Measurements from ENCODE around the gene HELZ. TPM values are rescaled to one million over a fixed set of nuclear protein-coding genes. Genes with fewer than 3 reads are reported as not detected.

The HELZ gene
- total and polyA plus RNA-seq, 2 of the 8 experiments (the other 6 are each of a cell fraction or from before 2014, with no cell fraction given): 10.0 to 48.7 TPM

DNA sequence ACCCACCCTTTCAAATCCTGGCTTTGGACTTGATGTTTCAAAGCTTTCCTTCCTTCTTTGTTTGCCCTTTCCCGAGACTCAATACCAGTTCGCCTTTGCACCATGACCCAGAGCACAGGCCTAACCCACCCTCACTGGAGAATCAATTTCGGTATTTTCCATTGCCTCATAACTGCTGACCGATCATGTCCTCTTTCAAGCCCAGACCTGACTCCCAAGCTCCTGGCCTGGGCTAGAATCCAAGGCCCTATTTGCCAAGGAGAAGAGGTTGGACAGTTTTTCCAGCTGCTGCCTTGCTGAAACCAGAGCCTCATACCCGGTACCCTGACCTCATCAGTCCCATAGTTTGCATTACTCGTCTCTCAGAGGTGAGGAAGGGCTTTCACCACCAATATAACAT lies 35.3 kb upstream of the HELZ start:
- Histone ChIP-seq H3K4me2 (ENCODE audit: insufficient read depth in 1 of 2, low read depth in 2 of 2, low read length in 2 of 2) (no peak overlapping the region), H3K79me1 (ENCODE audit: low read depth, low read length) (no peaks in the 10 kb centered on the region), H3K14ac (ENCODE audit: insufficient read length) (no peak overlapping the region), H3K36me3 (ENCODE audit: control insufficient read depth in 2 of 4, insufficient read depth in 4 of 4, low read length in 3 of 4) (no peaks in the 10 kb centered on the region), H3K23ac (ENCODE audit: insufficient read length) (no peak overlapping the region), H3K9me3 (ENCODE audit: insufficient read depth in 2 of 2, low read depth in 1 of 2, low read length in 1 of 2) (no peaks in the 10 kb centered on the region), H2BK15ac (ENCODE audit: low read length) (no peak overlapping the region), H3K27me3 (replicated peaks in 1 of 4; ENCODE audit: control insufficient read depth in 3 of 4, extremely low read depth in 1 of 4, insufficient read depth in 3 of 4, low read length in 3 of 4) (no peaks in the 10 kb centered on the region), H4K20me1 (replicated peaks in 1 of 2; ENCODE audit: control insufficient read depth in 1 of 2, insufficient read depth in 2 of 2, low read length in 2 of 2) (no peaks in the 10 kb centered on the region), H3K4ac (replicated peaks; ENCODE audit: insufficient read length, low read depth, low read length) (no peak overlapping the region), H3K9ac (replicated peaks in 1 of 4; ENCODE audit: extremely low read depth in 1 of 4, low read depth in 3 of 4, low read length in 3 of 4) (no peak overlapping the region), H3K56ac (replicated peaks; ENCODE audit: insufficient read length, low read depth, low read length) (no peak overlapping the region), H3K27ac (ENCODE audit: low read depth, low read length) (no peak overlapping the region), H3K23me2 (ENCODE audit: low read depth, low read length) (no peaks in the 10 kb centered on the region), H2BK120ac (replicated peaks; ENCODE audit: low read depth, low read length) (no peak overlapping the region), H3K18ac (ENCODE audit: extremely low read depth, low read length) (no peak overlapping the region), H2BK20ac (ENCODE audit: low read length) (0 out of 2 replicates have a peak overlapping the region, but pooled peaks have one; percentile 63), H4K91ac (replicated peaks; ENCODE audit: insufficient read length, low read length) (peak overlapping the region; percentile 49), H2BK12ac (ENCODE audit: low read depth, low read length) (no peak overlapping the region), H2AFZ (ENCODE audit: low read length) (peak overlapping the region; percentile 71), H3K4me3 (ENCODE audit: extremely low read depth in 1 of 4, insufficient read depth in 2 of 4, low read depth in 3 of 4, low read length in 4 of 4) (no peak overlapping the region), H4K8ac (ENCODE audit: extremely low read depth, insufficient read depth, low read length) (peak overlapping the region; percentile 57; the same call in 1 of the 2 replicates), H2BK5ac (ENCODE audit: low read depth, low read length) (no peak overlapping the region), H2AK5ac (ENCODE audit: low read depth, low read length) (no peak overlapping the region), H3K4me1 (replicated peaks in 1 of 4; ENCODE audit: control insufficient read depth in 3 of 4, insufficient read depth in 4 of 4, low read length in 3 of 4) (peaks cover 2 to 13% (median 4%) of the 10 kb centered on the region in 4 experiments; a peak in 3 of 7 replicates), H3K79me2 (ENCODE audit: control insufficient read depth in 1 of 2, insufficient read depth in 2 of 2, low read length in 2 of 2) (no peaks in the 10 kb centered on the region), H4K5ac (ENCODE audit: insufficient read length, low read depth, low read length) (no peak overlapping the region)
- ChIA-PET CTCF (ENCODE audit: partially characterized antibody) (interaction anchor here (0.5 to 23.4 kb wide), 8 partner anchors 4 to 787 kb away, joined by 3 to 253 read pairs (median 3); no protein-coding TSS in a partner anchor), POLR2A (ENCODE audit: partially characterized antibody) (interaction anchor here (0.6 kb wide), 1 partner anchor 9 kb away, joined by 4 read pairs; no protein-coding TSS in a partner anchor)
- DNase-seq (ENCODE audit: low read depth in 1 of 2, low spot score in 2 of 2) (no peak), FAIRE-seq (no peak)
- 93% methylated on average over 6 of the region's 6 CpGs; no CpG with 5 or more reads in 1 of the 2 experiments for WGBS, 2 experiments (ENCODE audit: extremely low coverage in 1 of 2, insufficient coverage in 1 of 2, insufficient read length in 1 of 2, insufficient replicate concordance in 2 of 2, low coverage in 1 of 2, low lambda C conversion rate in 2 of 2, missing lambda C conversion rate in 1 of 2)
- no peak for TF ChIP-seq ATF2 (IDR thresholded peaks at IDR 0.05; ENCODE audit: low read length)
